H1 (cell line): ENCODE measurements around the gene GRID1. TPM values are rescaled to one million over a fixed set of nuclear protein-coding genes. Genes with fewer than 3 reads are reported as not detected.

Experiments
- KDM1A ChIP-seq: fragments of 200-600, 300-600 bp; sonication (generic); IDR thresholded peaks from 2 replicates; pipeline ENCODE4 v1.7.1; 2016; ENCODE audit warnings: mild to moderate bottlenecking, low read length, borderline replicate concordance
- KDM4A ChIP-seq: IDR thresholded peaks from one replicate; pipeline ENCODE4 v1.7.1; 2012; ENCODE audit warnings: low read depth, mild to moderate bottlenecking, moderate library complexity, low read length, inconsistent platforms; ENCODE audit not compliant: severe bottlenecking
- SIN3A ChIP-seq, 2 experiments: IDR thresholded peaks in 1 of 2; conservative IDR thresholded peaks in 1 of 2; 2 replicates each; pipeline ENCODE4 v1.6.1; 2011 to 2012; ENCODE audit warnings: low read length in 2 of 2, improper control_type of control experiment in 1 of 2, low read depth in 1 of 2, mild to moderate bottlenecking in 1 of 2
- SP4 ChIP-seq: IDR thresholded peaks from 2 replicates; pipeline ENCODE4 v1.6.1; 2012; ENCODE audit warnings: low read length, inconsistent platforms
- polyA plus RNA-seq, 7 experiments: library from polyadenylated mRNA; depleted of rRNA in 3 of 7; stranded (reverse) in 5 of 7; unstranded in 2 of 7; fragments of >200 nt in 5 of 7; fragments of 200-250 nt in 2 of 7; gene quantifications; 1 replicate in 5 of 7; 2 replicates in 1 of 7; 4 replicates in 1 of 7; pipeline versions ENCODE4 v1.2.1 to v1.2.3, GENCODE V29; 2011 to 2013; ENCODE audit warnings: missing spikeins in 2 of 7, mixed read lengths in 2 of 7
- total RNA-seq: library from RNA; stranded (reverse); fragmentation: NEBNext Ultra II Directional; extraction: Animal tissue kit (Norgen Biotek cat#: 25700); gene quantifications from 2 replicates; pipeline ENCODE4 v1.2.1, GENCODE V29; 2021
- TF ChIP-seq, protein P1 (sequence below): fragments of 300-600 bp; sonication (generic); IDR thresholded peaks from 2 replicates; pipeline ENCODE4 v1.7.1; 2012; ENCODE audit warnings: low read length, moderate library complexity, mild to moderate bottlenecking, inconsistent platforms; ENCODE audit not compliant: insufficient replicate concordance

Gene GRID1
- total and polyA plus RNA-seq, 2 of the 8 experiments (the other 6 are each of a cell fraction or from before 2014, with no cell fraction given): 0.22 to 0.30 TPM

DNA sequence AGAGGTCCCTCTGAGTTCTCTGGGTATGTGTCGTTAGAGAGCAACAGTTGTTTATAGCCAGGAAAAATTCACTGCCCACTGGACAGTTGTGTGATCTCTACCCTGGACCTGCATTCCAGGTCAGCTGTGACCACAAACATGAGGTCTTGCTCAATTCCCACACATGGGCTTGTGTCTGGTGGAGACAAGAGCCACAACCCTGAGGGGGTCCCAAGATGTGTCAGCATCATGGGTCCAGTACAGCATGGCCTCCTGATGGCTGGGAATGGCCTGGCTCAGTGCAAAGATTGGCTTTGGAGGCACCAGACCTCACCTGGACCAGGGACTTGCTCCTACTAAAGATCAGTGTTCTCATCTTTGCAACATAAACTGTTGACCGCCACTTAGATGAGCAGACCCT lies 751.6 kb downstream of the GRID1 start (continued):
- TF ChIP-seq, protein P1, sequence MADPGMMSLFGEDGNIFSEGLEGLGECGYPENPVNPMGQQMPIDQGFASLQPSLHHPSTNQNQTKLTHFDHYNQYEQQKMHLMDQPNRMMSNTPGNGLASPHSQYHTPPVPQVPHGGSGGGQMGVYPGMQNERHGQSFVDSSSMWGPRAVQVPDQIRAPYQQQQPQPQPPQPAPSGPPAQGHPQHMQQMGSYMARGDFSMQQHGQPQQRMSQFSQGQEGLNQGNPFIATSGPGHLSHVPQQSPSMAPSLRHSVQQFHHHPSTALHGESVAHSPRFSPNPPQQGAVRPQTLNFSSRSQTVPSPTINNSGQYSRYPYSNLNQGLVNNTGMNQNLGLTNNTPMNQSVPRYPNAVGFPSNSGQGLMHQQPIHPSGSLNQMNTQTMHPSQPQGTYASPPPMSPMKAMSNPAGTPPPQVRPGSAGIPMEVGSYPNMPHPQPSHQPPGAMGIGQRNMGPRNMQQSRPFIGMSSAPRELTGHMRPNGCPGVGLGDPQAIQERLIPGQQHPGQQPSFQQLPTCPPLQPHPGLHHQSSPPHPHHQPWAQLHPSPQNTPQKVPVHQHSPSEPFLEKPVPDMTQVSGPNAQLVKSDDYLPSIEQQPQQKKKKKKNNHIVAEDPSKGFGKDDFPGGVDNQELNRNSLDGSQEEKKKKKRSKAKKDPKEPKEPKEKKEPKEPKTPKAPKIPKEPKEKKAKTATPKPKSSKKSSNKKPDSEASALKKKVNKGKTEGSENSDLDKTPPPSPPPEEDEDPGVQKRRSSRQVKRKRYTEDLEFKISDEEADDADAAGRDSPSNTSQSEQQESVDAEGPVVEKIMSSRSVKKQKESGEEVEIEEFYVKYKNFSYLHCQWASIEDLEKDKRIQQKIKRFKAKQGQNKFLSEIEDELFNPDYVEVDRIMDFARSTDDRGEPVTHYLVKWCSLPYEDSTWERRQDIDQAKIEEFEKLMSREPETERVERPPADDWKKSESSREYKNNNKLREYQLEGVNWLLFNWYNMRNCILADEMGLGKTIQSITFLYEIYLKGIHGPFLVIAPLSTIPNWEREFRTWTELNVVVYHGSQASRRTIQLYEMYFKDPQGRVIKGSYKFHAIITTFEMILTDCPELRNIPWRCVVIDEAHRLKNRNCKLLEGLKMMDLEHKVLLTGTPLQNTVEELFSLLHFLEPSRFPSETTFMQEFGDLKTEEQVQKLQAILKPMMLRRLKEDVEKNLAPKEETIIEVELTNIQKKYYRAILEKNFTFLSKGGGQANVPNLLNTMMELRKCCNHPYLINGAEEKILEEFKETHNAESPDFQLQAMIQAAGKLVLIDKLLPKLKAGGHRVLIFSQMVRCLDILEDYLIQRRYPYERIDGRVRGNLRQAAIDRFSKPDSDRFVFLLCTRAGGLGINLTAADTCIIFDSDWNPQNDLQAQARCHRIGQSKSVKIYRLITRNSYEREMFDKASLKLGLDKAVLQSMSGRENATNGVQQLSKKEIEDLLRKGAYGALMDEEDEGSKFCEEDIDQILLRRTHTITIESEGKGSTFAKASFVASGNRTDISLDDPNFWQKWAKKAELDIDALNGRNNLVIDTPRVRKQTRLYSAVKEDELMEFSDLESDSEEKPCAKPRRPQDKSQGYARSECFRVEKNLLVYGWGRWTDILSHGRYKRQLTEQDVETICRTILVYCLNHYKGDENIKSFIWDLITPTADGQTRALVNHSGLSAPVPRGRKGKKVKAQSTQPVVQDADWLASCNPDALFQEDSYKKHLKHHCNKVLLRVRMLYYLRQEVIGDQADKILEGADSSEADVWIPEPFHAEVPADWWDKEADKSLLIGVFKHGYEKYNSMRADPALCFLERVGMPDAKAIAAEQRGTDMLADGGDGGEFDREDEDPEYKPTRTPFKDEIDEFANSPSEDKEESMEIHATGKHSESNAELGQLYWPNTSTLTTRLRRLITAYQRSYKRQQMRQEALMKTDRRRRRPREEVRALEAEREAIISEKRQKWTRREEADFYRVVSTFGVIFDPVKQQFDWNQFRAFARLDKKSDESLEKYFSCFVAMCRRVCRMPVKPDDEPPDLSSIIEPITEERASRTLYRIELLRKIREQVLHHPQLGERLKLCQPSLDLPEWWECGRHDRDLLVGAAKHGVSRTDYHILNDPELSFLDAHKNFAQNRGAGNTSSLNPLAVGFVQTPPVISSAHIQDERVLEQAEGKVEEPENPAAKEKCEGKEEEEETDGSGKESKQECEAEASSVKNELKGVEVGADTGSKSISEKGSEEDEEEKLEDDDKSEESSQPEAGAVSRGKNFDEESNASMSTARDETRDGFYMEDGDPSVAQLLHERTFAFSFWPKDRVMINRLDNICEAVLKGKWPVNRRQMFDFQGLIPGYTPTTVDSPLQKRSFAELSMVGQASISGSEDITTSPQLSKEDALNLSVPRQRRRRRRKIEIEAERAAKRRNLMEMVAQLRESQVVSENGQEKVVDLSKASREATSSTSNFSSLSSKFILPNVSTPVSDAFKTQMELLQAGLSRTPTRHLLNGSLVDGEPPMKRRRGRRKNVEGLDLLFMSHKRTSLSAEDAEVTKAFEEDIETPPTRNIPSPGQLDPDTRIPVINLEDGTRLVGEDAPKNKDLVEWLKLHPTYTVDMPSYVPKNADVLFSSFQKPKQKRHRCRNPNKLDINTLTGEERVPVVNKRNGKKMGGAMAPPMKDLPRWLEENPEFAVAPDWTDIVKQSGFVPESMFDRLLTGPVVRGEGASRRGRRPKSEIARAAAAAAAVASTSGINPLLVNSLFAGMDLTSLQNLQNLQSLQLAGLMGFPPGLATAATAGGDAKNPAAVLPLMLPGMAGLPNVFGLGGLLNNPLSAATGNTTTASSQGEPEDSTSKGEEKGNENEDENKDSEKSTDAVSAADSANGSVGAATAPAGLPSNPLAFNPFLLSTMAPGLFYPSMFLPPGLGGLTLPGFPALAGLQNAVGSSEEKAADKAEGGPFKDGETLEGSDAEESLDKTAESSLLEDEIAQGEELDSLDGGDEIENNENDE: no peak
- no peak for TF ChIP-seq SP4
- no peak for TF ChIP-seq KDM1A
- TF ChIP-seq SIN3A (conservative IDR thresholded peaks at IDR 0.05 in 1 of 2, IDR thresholded peaks at IDR 0.05 in 1 of 2; ENCODE audit: low read depth in 1 of 2, low read length in 2 of 2): no peak
- TF ChIP-seq KDM4A: no peak
